Omental fat pad (tissue), 4 donors: ENCODE results near the gene SMAD6. TPM values are rescaled to one million over a fixed set of nuclear protein-coding genes. Genes with fewer than 3 reads are reported as not detected.

ENCODE experiments used
- ATAC-seq: fragments of 150-250 bp; one replicate; pipeline ENCODE4 v1.9.1; 2016; ENCODE audit warnings: mild to moderate bottlenecking, moderate library complexity; ENCODE audit not compliant: low FRiP score
- DNase-seq: peaks from one replicate; pipeline ENCODE4 v3.0.0-alpha.2; 2019; ENCODE audit warnings: low spot score
- total RNA-seq, 4 donors: library from RNA; depleted of rRNA; stranded (reverse); fragments of >200 nt; gene quantifications; one replicate each; pipeline ENCODE4 v1.1.0, GENCODE V29; 2016
- TF ChIP-seq, protein P1 (sequence below), 3 donors: fragments of 450-650 bp; IDR thresholded peaks; one replicate each; pipeline ENCODE4 v1.5.1; 2016 to 2017; ENCODE audit warnings: antibody characterized with exemption in 3 of 3, mild to moderate bottlenecking in 3 of 3, moderate library complexity in 2 of 3

SMAD6 gene
- total RNA-seq, 4 donors from 2014 or later, result 15.6 to 44.9 (median 23.8) TPM

DNA sequence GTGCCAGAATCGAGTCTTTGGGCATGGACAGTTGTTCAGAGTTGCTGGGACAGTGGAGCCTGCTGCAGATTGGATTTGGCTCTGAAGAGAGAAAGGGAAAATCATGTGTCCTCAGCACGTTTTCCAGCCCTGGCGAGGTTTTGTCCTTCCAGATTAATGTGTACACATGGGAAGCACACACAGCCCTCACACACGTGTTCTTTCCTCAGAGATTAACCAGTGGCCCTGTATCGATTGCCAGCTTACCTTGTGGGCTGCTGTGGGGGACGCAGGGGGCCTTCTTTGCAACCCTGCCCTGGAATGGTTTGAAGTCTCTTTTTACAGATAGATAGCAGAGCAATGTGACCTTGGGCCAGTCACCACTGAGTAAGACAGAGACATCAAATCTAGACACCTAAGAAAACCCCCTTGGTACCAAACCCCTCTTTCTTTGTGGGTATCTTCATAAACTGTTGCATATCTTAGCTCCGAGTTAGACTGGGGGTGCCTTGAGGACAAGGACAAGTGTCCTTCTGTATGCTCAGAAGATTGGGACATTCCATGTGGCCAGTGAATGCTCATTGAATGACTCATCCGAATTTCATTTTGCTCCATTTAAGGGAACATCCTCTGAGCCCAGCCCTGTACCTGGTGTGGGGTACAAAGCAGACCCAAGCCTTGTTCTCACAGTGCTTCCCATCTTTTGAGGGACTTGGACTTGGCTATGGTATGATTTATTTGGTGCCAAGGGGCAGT lies 48.0 kb downstream of the SMAD6 start:
- ATAC-seq (no peak), DNase-seq (no peak)
- TF ChIP-seq, protein P1, sequence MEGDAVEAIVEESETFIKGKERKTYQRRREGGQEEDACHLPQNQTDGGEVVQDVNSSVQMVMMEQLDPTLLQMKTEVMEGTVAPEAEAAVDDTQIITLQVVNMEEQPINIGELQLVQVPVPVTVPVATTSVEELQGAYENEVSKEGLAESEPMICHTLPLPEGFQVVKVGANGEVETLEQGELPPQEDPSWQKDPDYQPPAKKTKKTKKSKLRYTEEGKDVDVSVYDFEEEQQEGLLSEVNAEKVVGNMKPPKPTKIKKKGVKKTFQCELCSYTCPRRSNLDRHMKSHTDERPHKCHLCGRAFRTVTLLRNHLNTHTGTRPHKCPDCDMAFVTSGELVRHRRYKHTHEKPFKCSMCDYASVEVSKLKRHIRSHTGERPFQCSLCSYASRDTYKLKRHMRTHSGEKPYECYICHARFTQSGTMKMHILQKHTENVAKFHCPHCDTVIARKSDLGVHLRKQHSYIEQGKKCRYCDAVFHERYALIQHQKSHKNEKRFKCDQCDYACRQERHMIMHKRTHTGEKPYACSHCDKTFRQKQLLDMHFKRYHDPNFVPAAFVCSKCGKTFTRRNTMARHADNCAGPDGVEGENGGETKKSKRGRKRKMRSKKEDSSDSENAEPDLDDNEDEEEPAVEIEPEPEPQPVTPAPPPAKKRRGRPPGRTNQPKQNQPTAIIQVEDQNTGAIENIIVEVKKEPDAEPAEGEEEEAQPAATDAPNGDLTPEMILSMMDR (IDR thresholded peaks at IDR 0.05), result no peak

DNA sequence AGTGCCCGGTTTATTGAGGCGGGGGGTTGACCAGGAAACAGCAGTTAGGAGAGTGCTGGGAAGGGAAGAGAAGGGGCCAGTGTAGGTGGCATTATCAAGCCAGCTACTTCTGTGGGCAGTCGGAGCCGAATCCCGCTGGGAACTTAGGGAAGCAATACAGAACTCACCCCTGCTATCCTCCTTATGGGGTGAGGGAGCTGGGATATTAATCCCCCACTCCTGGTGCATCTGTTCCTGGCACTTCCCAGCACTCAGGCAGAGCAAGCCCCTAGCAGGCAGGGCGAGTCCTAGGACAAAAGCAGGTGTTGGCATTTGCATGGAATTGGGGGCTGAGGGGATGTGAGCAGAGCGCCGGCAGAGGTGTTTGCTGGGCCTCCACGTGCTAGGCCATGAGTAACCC lies 48.6 kb downstream of the SMAD6 start:
- TF ChIP-seq, protein P1 (IDR thresholded peaks at IDR 0.05), result no peak
- ATAC-seq (no peak), DNase-seq (no peak)

DNA sequence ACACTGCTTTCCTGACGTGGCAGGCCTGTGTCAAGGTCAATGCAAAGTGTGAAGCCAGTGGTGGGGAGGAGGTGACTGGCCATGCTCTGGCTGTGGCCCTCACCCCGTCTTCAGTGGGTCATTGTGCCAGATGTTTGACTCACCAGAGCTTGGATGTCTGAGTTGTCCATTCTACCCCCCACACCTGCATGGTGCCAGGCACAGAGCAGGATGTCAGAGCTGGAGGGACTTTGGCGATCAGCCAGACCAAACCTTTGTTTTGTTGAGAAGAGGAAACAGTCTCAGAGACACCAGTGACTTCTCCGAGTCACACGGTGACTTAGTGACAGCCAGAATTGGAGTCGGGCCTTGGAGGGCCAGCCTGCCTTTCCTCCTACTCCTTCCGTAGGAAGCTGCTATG lies 49.5 kb downstream of the SMAD6 start:
- ATAC-seq (no peak), DNase-seq (no peak)
- TF ChIP-seq, protein P1 (IDR thresholded peaks at IDR 0.05), result no peak

DNA sequence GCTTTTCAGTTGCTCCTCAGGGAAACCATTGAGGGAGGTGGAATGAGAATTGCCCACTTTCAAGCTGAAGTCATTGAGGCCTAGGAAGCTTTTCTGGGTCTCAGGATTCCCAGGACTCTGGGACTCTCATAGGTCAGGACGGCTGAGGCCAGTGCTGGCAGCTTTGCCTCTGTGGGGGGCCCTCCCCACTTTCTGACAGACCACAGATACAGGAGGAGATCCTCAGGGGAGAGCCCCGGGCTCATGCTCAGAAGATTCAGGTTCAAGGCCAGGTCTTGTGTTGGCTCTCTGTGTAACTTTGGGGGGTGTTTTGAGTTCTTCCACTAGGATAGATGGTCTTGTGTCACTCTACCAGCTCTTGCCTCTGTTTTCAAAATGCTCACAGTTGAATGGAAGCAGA lies 50.0 kb downstream of the SMAD6 start:
- DNase-seq (no peak), ATAC-seq (no peak)
- TF ChIP-seq, protein P1 (IDR thresholded peaks at IDR 0.05), result no peak

DNA sequence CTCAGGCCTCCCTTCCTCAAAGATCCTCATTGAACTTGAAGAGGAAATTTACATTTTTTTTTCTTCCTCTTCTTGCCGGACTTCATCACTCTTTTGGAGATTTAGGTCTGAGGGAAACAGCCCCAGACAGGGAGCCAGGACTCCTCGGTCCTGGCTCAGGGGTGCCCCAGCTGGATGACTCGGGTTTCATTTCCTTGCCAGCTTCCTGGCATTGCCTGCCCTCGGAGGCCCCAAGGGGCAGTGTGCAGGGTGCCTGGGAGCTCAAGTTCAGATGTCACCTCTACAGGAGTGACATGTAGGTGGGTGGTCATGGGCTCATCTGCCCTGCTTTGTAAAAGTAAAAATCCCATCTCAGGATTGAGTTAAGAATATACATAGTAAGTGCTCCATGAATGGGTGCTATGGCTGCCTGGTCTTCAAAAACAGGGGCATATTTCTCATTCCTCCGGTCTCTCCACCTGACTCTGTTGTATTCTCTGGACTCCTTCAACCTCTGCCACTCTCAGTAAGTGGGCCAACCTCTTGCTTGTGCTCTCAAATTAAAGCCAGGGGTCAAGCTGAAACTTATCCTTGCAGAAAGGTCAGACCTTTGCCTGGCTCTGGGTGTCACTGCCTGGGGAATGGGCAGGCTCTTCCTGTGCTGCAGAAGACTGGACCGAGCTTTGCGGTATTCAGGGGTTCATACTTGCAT lies 51.8 kb downstream of the SMAD6 start:
- TF ChIP-seq, protein P1 (IDR thresholded peaks at IDR 0.05), result no peak
- DNase-seq (no peak), ATAC-seq (no peak)

DNA sequence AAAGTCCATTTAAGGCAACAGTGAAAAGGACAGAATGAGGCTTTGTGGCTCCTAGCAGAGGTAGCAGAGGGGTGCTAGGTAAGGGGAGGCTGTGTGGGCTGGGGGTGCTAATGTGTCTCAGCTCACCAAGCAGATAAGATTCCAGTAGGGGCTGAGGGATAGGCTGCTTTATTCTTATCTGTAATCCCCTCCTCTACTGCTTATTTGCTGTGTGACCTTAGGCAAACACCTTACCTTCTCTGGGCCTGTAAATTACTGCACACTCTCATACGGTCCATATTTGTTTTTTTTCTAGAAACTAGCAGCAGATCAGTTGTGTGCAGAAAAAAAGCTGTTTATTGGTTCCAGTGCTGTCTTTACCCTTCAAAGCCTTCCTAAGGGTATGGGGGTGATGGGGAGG lies 52.8 kb downstream of the SMAD6 start:
- ATAC-seq (no peak), DNase-seq (no peak)
- TF ChIP-seq, protein P1 (IDR thresholded peaks at IDR 0.05), result no peak
